Esophagus muscularis mucosa (tissue), 4 donors: ENCODE measurements around the gene ATP2B1. TPM values are rescaled to one million over a fixed set of nuclear protein-coding genes. Genes with fewer than 3 reads are reported as not detected.

Source experiments
- DNase-seq: peaks from one replicate; pipeline ENCODE4 v3.0.0-alpha.2; 2017; ENCODE audit errors: extremely low spot score
- H3K27ac ChIP-seq, 4 donors: fragments of 200-600 bp; sonication (generic); replicated peaks in 1 of 4; 1 replicate in 3 of 4; 2 replicates in 1 of 4; pipeline ENCODE4 v1.5.1; 2016 to 2019; ENCODE audit warnings: mild to moderate bottlenecking in 1 of 4
- H3K27me3 ChIP-seq, 4 donors: fragments of 200-600 bp; sonication (generic); one replicate each; pipeline versions ENCODE4 v1.5.1 to v1.6.0; 2016 to 2019
- H3K36me3 ChIP-seq, 4 donors: fragments of 200-600 bp; sonication (generic); one replicate each; pipeline ENCODE4 v1.5.1; 2016 to 2019
- H3K4me1 ChIP-seq, 4 donors: fragments of 200-600 bp; sonication (generic); one replicate each; pipeline ENCODE4 v1.5.1; 2016 to 2019
- H3K4me3 ChIP-seq, 4 donors: fragments of 200-600 bp; sonication (generic); 1 replicate in 2 of 4; 2 replicates in 2 of 4; pipeline ENCODE4 v1.5.1; 2016 to 2019; ENCODE audit warnings: mild to moderate bottlenecking in 4 of 4, moderate library complexity in 1 of 4
- H3K9me3 ChIP-seq, 4 donors: fragments of 200-600 bp; sonication (generic); 1 replicate in 3 of 4; 2 replicates in 1 of 4; pipeline ENCODE4 v1.5.1; 2016 to 2019
- CTCF ChIP-seq, 3 experiments: fragments of 200-600 bp in 2 of 3; fragments of 450-650 bp in 1 of 3; sonication (generic) in 2 of 3; IDR thresholded peaks; one replicate each; pipeline ENCODE4 v1.5.1; 2017 to 2019; ENCODE audit warnings: antibody characterized with exemption in 3 of 3, mild to moderate bottlenecking in 2 of 3, moderate library complexity in 1 of 3
- EP300 ChIP-seq: sonication (generic); formaldehyde crosslinking; IDR thresholded peaks from one replicate; pipeline ENCODE4 v1.6.1; 2017; ENCODE audit warnings: antibody characterized with exemption
- POLR2A ChIP-seq: fragments of 450-650 bp; IDR thresholded peaks from one replicate; pipeline ENCODE4 v1.6.1; 2017; ENCODE audit warnings: antibody characterized with exemption, moderate library complexity, mild to moderate bottlenecking, low read depth
- POLR2AphosphoS5 ChIP-seq, 2 donors: sonication (generic); formaldehyde crosslinking; IDR thresholded peaks; one replicate each; pipeline ENCODE4 v1.6.1; 2017; ENCODE audit warnings: antibody characterized with exemption in 2 of 2
- WGBS: methylation state at CpG from one replicate; pipeline ENCODE4 v1.1.5; 2018; 5-methylcytosine and 5-hydroxymethylcytosine counted together
- intact Hi-C: fragments of 100-400 bp; cut with DNase I; formaldehyde crosslinking; loops from one replicate; pipeline ENCODE4 v1.15.1; 2023
- total RNA-seq, 4 donors: library from RNA; depleted of rRNA; stranded (reverse); fragments of >200 nt; gene quantifications; one replicate each; pipeline versions ENCODE4 v1.1.0 to v1.2.1, GENCODE V29; 2016

Gene ATP2B1
- total RNA-seq, 4 donors from 2014 or later = 16.0 to 36.9 (median 20.7) TPM

DNA sequence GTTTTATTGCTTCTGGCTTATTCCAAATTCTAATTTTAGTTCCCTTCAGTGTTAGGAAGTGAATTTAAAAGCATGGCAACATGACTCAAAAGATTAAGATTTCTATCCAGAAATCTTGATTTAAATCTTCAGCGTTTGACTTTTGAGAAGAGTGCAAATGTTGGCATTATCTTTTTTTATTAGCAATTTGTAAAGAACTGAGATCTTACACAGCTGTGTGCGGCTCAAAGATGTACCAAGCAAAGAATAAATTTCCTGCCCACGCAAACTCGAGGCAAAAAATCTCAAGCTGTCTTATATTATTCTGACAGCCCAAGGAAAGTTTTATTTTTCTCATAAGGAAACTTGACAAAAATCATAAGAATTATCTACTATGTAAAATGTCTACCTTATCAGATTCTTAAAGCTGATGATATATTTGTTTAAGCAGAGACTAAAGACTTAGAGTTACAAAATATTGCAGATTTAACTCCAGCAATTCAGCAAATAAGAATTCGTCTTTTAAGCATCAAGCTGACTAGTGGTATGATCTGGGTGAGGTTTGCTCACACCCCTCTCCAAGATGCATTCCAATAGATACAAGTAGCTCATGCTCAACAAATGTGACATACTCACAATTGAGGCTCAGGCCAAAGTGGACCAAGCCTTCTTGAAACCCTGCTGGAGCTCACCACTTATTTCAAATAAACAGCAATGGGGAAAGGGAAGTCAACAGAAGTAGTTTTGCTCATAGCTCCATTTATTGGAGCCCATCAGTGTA lies 135.4 kb downstream of the ATP2B1 start:
- Histone ChIP-seq H3K36me3 (no peaks in the 10 kb centered on the region), H3K4me3 (no peak overlapping the region), H3K4me1 (peaks cover 0 to 4% (median 0%) of the 10 kb centered on the region in 4 donors), H3K27me3 (no peaks in the 10 kb centered on the region), H3K9me3 (no peaks in the 10 kb centered on the region), H3K27ac (no peak overlapping the region)
- TF ChIP-seq EP300 (no peak), POLR2AphosphoS5 (IDR thresholded peaks at IDR 0.05) (no peak), CTCF (IDR thresholded peaks at IDR 0.05) (no peak), POLR2A (no peak)
- WGBS = 79% methylated on average over 5 of the region's 5 CpGs
- intact Hi-C loops = no loop called here
- peak; percentile 45 for DNase-seq

- Histone ChIP-seq H3K4me1 (peaks cover 0 to 4% (median 0%) of the 10 kb centered on the region in 4 donors), H3K4me3 (no peak overlapping the region), H3K9me3 (no peaks in the 10 kb centered on the region), H3K27ac (no peak overlapping the region), H3K36me3 (no peaks in the 10 kb centered on the region), H3K27me3 (no peaks in the 10 kb centered on the region)
- DNase-seq = no peak
- intact Hi-C loops = no loop called here
- WGBS = 93% methylated on average over 4 of the region's 4 CpGs
- TF ChIP-seq POLR2A = no peak
- no peak for TF ChIP-seq CTCF (IDR thresholded peaks at IDR 0.05)
- no peak for TF ChIP-seq EP300
- no peak for TF ChIP-seq POLR2AphosphoS5 (IDR thresholded peaks at IDR 0.05)
Measured at GRCh38 chr12:89571491-89572195, 137.0 kb downstream of the ATP2B1 start.

DNA sequence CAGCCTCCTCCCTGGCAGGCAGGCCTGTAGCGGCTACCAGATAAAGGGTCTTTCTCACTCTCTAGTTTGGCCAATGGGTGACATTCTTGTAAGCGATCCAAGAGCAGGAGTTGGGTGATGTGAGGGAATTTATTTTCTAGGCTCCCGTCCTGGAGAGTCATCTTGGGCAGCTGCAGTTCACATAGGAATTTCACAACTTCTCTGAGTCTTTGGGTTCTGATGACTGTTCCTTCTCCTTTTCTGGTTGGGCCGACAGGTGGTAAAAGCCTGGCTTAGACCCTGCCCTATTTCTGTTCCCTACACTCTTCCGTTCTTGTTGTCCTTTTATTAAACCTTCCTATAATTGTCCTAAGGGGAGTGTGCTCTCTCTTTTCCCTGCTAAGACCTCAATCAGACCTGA lies 140.2 kb downstream of the ATP2B1 start:
- DNase-seq = peak; percentile 12
- H3K9me3 ChIP-seq = no peaks in the 10 kb centered on the region
- WGBS = 74% methylated on average over 5 of the region's 5 CpGs
- no peaks in the 10 kb centered on the region for H3K27me3 ChIP-seq
- no peaks in the 10 kb centered on the region for H3K4me1 ChIP-seq
- H3K4me3 ChIP-seq = no peak overlapping the region
- TF ChIP-seq POLR2A = no peak
- TF ChIP-seq EP300 = no peak
- no peak for TF ChIP-seq POLR2AphosphoS5 (IDR thresholded peaks at IDR 0.05)
- no peak for TF ChIP-seq CTCF (IDR thresholded peaks at IDR 0.05)
- H3K36me3 ChIP-seq = no peaks in the 10 kb centered on the region
- intact Hi-C loops = no loop called here
- H3K27ac ChIP-seq = no peak overlapping the region

GRCh38 chr12:89567691-89568239 lies 140.9 kb downstream of the ATP2B1 start:
- H3K9me3 ChIP-seq = no peaks in the 10 kb centered on the region
- no peaks in the 10 kb centered on the region for H3K4me1 ChIP-seq
- TF ChIP-seq POLR2A (no peak), POLR2AphosphoS5 (IDR thresholded peaks at IDR 0.05) (no peak), CTCF (IDR thresholded peaks at IDR 0.05) (no peak), EP300 (no peak)
- DNase-seq = no peak
- no peak overlapping the region for H3K4me3 ChIP-seq
- H3K27me3 ChIP-seq = no peaks in the 10 kb centered on the region
- 78% methylated on average over 3 of the region's 3 CpGs for WGBS
- H3K27ac ChIP-seq = no peak overlapping the region
- intact Hi-C loops = no loop called here
- no peaks in the 10 kb centered on the region for H3K36me3 ChIP-seq
